ENCODE data around the gene ETNK1.
"Not testable (repeated sequence)": the region's sequence is repeated elsewhere in the genome, so short reads cannot be mapped to it uniquely, and the experiment has no call there.

ETNK1 gene, protein sequence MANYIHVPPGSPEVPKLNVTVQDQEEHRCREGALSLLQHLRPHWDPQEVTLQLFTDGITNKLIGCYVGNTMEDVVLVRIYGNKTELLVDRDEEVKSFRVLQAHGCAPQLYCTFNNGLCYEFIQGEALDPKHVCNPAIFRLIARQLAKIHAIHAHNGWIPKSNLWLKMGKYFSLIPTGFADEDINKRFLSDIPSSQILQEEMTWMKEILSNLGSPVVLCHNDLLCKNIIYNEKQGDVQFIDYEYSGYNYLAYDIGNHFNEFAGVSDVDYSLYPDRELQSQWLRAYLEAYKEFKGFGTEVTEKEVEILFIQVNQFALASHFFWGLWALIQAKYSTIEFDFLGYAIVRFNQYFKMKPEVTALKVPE

DNA sequence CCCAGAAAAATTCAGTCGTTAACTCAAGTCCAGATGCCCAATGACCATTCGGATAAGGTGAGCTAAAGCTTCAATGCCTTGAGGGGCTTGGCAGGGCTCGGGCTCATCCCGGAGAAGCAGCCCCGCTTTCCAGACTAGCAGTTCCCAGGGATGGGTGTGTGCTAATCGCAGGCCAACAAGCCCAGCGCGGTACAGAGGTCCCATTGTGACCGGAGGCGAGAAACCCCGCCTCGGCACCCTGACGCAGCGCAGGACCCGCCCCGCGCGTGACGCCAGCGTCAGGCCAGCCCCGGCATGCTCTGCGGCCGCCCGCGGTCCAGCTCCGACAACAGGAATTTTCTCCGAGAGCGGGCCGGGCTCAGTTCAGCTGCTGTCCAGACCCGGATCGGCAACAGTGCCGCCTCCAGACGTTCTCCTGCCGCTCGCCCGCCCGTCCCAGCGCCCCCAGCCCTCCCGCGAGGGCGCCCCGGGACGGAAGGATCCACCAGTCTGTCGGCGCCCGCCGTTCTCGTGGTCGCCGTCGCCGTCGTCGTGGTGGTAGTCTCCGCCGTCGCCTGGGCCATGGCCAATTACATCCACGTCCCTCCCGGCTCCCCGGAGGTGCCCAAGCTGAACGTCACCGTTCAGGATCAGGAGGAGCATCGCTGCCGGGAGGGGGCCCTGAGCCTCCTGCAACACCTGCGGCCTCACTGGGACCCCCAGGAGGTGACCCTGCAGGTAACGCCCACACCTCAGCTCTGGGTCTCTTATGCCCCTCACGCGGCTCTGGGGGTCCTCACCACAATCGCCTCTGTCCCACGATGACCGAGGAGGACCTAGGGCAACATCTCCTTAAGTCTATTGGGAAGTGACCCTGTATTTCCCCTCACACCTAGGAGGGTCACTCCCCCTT, at the start of gene ETNK1:
Gene ETNK1, plus strand, starts transcription at position 302 of the 892 bp plus-strand sequence. Its CDS starts 260 bp downstream, at position 562.
- Mint-ChIP-seq H3K27ac (peak within 1 kb of the TSS; percentile 77 to 98), H3K9me3 (no peaks in the 10 kb centered on the region), H3K4me1 (peaks cover 31% of the 10 kb centered on the region), H3K4me3 (peak within 1 kb of the TSS; percentile 97 to 99), H3K27me3 (peaks cover 19% of the 10 kb centered on the region)
- ATAC-seq, result peak; percentile 99
- DNase-seq, result peak; percentile 83 to 86

DNA sequence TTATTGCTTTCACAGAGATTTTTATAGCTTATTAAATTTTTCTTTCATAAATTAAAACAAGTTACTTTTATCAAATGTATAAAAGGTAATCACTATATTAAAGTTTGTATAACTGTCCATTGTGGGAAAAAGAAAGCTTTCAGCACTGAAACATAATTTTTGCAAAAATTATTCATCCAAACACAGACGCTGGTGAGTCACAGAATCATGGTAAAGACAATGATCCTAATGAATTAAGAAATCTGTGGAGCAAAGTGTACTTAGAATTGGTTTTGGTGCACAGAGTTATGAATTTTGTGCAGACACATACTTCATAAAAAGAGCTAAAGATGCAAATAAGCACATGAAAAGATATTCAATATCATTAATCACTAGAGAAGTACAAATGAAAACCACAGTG, 48.9 kb upstream of the ETNK1 start:
- Mint-ChIP-seq H3K27ac (no peak overlapping the region), H3K9me3 (no peaks in the 10 kb centered on the region), H3K4me3 (no peak overlapping the region), H3K27me3 (no peaks in the 10 kb centered on the region), H3K4me1 (no peaks in the 10 kb centered on the region)
- ATAC-seq (no peak), DNase-seq (no peak)

DNA sequence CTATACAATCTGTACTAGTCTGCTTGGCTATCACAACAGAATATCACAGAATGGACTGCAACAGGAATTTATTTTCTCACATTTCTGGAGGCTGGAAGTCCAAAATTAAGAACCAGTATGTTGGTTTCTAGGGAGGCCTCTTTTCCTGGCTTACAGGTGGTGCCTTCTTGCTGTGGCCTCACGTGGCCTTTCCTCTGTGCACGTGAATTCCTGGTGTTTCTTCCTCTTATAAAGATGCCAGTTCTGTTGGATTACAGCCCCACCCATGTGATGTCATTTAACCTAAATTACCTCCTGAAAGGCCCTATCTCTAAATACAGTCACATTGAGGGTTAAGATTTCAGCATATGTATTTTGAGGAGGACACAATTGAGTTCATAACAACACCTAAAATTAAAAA, 48.5 kb upstream of the ETNK1 start:
- ATAC-seq, result no peak
- Mint-ChIP-seq H3K9me3 (no peaks in the 10 kb centered on the region), H3K27ac (no peak overlapping the region), H3K4me1 (no peaks in the 10 kb centered on the region), H3K4me3 (no peak overlapping the region), H3K27me3 (no peaks in the 10 kb centered on the region)
- no peak for DNase-seq

DNA sequence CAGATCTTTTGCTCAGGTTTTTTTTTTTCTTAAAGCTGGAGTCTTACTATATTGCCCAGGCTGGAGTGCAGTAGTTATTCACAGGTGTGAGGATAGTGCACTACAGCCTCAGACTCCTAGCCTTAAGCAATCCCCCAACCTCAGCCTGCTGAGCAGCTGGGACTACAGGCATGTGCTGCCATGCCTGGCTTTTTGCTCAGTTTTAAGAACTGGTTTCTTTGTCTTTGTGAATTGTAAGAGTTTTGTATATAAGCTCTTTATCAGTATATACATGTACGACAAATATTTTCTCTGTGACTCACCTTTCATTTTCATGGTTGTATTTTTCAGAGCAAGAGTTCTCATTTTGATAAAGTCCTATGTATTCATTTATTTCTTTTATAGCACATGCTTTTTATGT, 47.3 kb upstream of the ETNK1 start:
- Mint-ChIP-seq H3K27me3 (no peaks in the 10 kb centered on the region), H3K27ac (no peak overlapping the region), H3K9me3 (no peaks in the 10 kb centered on the region), H3K4me1 (no peaks in the 10 kb centered on the region), H3K4me3 (no peak overlapping the region)
- DNase-seq (no peak), ATAC-seq (no peak)

DNA sequence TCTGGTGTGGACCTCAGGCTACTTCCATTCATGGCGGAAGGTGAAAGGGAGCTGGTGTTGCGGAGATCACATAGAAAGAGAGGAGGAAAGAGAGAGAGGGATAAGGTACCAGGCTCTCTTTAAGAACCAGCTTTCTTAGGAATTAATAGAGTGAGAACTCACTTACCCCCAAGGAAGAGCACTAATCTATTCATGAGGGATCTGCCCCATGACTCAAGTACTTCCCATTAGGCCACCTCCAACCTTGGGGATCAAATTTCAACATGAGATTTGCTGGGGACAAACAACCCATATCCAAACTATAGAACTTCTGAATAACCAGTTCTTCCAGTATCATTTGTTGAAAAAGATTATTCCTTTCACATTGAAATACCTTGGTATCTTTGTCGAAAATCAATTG, 46.6 kb upstream of the ETNK1 start:
- H3K27me3 Mint-ChIP-seq, result no peaks in the 10 kb centered on the region
- DNase-seq, result no peak

DNA sequence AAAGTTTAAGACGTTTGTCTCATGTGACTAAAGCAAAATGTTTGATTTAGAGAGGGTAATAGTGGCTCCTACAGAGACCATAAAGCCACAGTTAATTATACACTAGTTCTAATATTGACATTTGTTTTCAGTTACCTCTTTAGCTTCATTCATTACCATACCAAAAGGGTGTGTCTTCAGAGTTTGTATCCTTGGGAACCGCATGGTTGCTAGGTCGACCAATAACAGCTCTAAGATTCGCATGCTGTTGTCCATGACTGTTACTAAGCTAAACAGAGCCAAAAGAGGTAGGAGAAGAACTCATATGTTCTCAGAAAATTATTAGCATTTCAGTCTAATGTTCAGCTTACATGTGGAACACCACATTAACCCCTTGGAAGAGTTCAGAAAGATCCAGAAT, 36.2 kb upstream of the ETNK1 start:
- H3K27ac Mint-ChIP-seq, result no peak overlapping the region

More for the DNA sequence above, 46.6 kb upstream of the ETNK1 start:
- Mint-ChIP-seq H3K27ac (peak overlapping the region in 1 of 2 donors; percentile 76), H3K4me3 (no peak overlapping the region), H3K9me3 (no peaks in the 10 kb centered on the region), H3K4me1 (no peaks in the 10 kb centered on the region)
- ATAC-seq, result no peak

DNA sequence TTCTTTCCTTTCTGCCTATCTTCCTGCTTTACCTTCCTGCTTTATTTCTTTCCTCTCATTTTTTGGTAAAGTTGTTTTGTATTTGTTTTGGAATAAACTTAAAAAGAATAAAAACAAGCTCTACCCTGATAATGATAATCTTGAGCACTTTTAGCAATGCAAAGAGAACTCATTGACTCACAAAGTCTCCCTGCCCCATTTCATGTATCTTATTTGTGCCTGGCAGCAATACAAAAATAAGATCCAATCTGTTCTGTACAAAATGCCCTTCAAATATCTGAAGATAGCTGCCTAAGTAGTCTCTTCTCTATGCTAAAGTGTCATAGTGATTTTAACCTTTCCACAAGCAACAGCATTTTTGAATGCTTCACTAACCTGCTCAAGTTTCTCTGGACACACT, 31.1 kb upstream of the ETNK1 start:
- DNase-seq, result no peak
- Mint-ChIP-seq H3K4me1 (peaks cover 6% of the 10 kb centered on the region), H3K27ac (no peak overlapping the region), H3K4me3 (no peak overlapping the region), H3K9me3 (no peaks in the 10 kb centered on the region), H3K27me3 (peaks cover 8% of the 10 kb centered on the region)
- ATAC-seq, result no peak

More for the DNA sequence above, 36.2 kb upstream of the ETNK1 start:
- no peak overlapping the region for H3K4me3 Mint-ChIP-seq
- H3K27me3 Mint-ChIP-seq, result peaks cover 8% of the 10 kb centered on the region
- H3K4me1 Mint-ChIP-seq, result no peaks in the 10 kb centered on the region
- DNase-seq (no peak), ATAC-seq (no peak)
- no peaks in the 10 kb centered on the region for H3K9me3 Mint-ChIP-seq

DNA sequence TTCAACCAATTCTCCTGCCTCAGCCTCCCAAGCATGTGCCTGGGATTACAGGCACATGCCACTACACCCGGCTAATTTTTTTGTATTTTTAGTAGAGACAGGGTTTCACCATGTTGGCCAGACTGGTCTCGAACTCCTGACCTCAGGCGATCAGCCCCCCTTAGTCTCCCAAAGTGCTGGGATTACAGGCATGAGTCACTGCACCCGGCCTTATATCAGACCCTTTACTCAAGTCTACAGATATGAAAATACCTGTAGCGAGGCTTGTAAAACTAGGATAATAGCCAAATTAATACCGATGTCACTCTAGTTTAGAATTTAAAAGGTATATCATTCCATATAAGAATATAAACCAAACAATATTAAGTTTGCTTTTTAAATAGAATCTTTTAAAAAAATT, 27.4 kb upstream of the ETNK1 start:
- H3K9me3 Mint-ChIP-seq, H3K4me1 Mint-ChIP-seq, H3K27me3 Mint-ChIP-seq, H3K27ac Mint-ChIP-seq, DNase-seq, ATAC-seq, H3K4me3 Mint-ChIP-seq: not testable (repeated sequence)

DNA sequence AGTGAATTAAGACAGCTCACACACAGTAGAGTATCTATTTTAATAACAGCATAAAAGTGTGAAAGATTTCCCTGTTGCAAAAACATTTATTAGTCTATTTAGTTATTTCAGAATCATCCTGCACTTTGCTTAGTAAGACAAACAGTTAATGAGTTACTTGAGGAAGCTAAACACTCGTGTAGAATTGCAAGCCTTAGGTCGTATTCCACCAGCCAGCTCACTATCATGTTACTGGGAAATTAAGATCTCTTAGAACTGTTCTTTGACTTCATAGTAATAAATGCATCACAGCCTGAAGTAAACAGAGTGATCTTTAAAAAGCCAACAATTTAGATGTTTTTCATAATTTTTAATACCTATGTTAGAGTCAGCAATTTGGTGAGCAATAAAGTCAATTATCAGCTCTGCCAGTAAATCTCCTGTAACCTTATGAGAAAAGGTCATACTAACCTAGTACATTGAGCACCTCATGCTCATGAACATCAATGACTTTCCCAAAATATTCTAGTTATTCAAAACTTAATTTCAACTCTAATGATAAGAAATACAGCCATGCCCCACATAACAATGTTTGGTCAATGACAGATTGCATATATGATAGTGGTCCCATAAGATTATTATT, 26.7 kb upstream of the ETNK1 start:
- no peak overlapping the region for H3K4me3 Mint-ChIP-seq
- DNase-seq, result no peak
- no peaks in the 10 kb centered on the region for H3K27me3 Mint-ChIP-seq
- no peak for ATAC-seq
- H3K27ac Mint-ChIP-seq, result no peak overlapping the region
- H3K4me1 Mint-ChIP-seq, result peaks cover 6% of the 10 kb centered on the region
- H3K9me3 Mint-ChIP-seq, result no peaks in the 10 kb centered on the region

DNA sequence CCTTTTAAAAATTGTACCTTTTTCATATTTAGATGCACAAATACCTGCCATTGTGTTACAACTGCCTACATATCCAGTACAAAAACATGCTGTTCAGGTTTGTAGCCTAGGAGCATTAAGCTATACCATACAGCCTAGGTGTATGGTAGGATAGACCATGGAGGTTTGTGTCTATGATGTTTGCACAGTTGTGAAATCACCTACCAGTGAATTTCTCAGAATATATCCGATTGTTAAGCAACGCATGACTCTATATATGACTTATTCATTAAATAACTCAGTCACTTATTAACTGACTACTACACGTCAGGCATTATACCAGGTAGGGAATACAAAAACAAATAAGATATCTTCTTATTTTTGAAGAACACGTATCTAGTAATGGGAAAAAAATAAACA, 26.2 kb upstream of the ETNK1 start:
- Mint-ChIP-seq H3K9me3 (no peaks in the 10 kb centered on the region), H3K27me3 (no peaks in the 10 kb centered on the region), H3K4me3 (no peak overlapping the region), H3K27ac (no peak overlapping the region), H3K4me1 (peaks cover 6% of the 10 kb centered on the region)
- no peak for DNase-seq
- no peak for ATAC-seq

DNA sequence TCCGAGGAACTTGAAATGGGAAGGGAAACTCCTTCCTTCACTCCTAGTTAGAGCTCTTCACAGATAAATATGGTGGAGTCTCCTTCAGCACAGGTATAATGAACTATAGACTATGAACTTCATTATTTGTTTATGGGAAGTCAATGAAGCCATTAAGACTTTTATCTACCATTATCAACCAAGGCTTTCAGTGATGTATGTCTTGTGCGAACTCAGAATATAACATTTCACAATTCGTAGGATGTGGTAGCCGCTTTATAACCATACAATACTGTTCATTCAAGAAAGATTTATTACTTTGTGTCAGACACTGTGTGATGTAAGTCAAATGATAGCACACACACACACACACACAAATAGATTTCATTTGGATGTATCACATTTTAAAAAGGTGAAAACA, 24.8 kb upstream of the ETNK1 start:
- Mint-ChIP-seq H3K4me1 (peaks cover 6% of the 10 kb centered on the region), H3K9me3 (no peaks in the 10 kb centered on the region), H3K27me3 (no peaks in the 10 kb centered on the region), H3K4me3 (no peak overlapping the region), H3K27ac (no peak overlapping the region)
- DNase-seq, result no peak
- no peak for ATAC-seq

DNA sequence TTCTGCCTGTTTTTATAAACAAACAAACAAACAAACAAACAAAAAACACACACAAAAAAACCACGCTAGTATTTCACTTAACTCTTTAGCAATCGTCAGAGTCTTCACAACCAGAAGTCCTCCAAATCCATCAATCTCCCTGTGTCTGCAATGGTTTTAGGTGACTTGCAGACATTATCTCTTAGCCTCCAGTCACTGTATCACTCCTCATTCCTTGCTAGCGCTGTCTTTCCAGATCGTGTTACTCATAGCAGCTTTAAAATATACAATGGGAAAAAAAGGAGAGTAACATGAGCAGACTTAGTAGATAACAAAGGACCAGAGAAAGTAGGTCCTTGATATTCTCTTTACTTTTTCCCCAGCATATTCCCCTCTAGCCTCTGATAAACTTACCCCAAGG, 15.5 kb upstream of the ETNK1 start:
- H3K27ac Mint-ChIP-seq, result no peak overlapping the region
- DNase-seq (no peak), ATAC-seq (no peak)
- no peaks in the 10 kb centered on the region for H3K4me1 Mint-ChIP-seq
- peaks cover 6% of the 10 kb centered on the region for H3K27me3 Mint-ChIP-seq
- H3K4me3 Mint-ChIP-seq, result no peak overlapping the region
- peaks cover 9 to 23% of the 10 kb centered on the region in 2 donors for H3K9me3 Mint-ChIP-seq

DNA sequence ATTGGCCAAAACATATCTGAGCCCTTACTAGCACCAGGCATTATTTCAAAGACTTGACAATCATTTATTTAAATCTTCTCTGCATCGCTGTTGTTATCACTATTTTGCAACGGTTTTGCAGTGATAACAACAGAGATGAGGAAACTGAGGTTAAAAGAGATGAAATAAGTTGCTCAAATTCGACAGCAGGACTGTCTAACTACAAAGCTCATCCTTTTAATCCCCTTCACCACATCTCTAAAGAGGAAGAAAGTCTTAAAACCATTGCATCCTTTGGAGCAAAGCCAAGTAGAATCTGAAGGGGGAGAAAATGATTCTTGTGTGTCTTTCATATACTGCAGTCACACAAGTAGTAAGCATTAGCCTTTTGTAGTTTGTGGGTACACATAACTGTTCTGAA, 14.8 kb upstream of the ETNK1 start:
- peaks cover 15 to 29% of the 10 kb centered on the region in 2 donors for H3K9me3 Mint-ChIP-seq
- no peaks in the 10 kb centered on the region for H3K4me1 Mint-ChIP-seq
- H3K4me3 Mint-ChIP-seq, result no peak overlapping the region
- no peak for ATAC-seq
- H3K27ac Mint-ChIP-seq, result no peak overlapping the region
- DNase-seq, result no peak
- peaks cover 6% of the 10 kb centered on the region for H3K27me3 Mint-ChIP-seq

DNA sequence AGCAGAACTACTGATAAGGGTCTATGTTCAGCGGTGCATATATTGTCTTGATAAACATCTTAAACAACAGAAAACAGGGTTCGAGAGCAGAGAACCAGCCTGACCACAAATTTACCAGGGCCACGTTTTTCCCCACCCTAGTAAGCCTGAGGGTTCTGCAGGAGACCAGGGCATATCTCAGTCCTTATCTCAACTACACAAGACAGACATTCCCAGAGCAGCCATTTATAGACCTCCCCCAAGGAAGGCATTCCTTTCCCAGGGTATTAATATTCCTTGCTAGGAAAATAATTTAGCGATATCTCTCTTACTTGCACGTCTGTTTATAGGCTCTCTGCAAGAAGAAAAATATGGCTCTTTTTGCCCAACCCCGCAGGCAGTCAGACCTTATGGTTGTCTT, 12.1 kb upstream of the ETNK1 start:
- H3K27ac Mint-ChIP-seq, DNase-seq, ATAC-seq, H3K27me3 Mint-ChIP-seq, H3K4me1 Mint-ChIP-seq, H3K4me3 Mint-ChIP-seq: not testable (repeated sequence)
- peaks cover 15 to 30% of the 10 kb centered on the region in 2 donors for H3K9me3 Mint-ChIP-seq

DNA sequence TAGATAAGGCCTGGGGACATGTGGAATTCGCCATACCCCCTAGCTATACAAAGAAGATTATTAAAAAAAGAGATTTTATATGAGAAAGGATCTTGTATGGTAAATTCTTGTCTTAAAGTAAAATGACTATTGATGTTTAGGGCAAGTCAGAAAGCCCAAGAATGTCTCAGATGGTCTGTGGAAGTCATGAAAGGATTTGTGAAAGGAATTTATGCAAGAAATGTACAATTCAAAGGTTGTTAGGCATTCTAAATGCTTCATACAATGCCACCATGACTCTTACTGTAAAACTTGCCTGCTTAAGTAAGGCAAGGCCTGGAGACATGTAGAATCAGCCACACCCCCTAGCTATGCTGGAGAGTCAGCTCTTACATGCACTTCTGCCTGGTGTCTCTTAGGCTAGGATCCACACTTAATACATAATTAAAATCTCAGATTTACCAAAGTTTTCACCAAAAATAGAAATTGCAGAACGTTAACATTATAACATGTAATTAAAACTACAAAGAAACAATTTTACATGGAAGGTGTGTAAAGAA, 8.9 kb upstream of the ETNK1 start:
- no peak for DNase-seq
- peaks cover 1% of the 10 kb centered on the region for H3K27me3 Mint-ChIP-seq
- H3K9me3 Mint-ChIP-seq, result peaks cover 15 to 24% of the 10 kb centered on the region in 2 donors
- no peak overlapping the region for H3K27ac Mint-ChIP-seq
- H3K4me3 Mint-ChIP-seq, result no peak overlapping the region
- ATAC-seq, result no peak
- H3K4me1 Mint-ChIP-seq, result no peaks in the 10 kb centered on the region
